Rectal smooth muscle tissue (tissue), 1 donor: ENCODE data around the gene TUBB2A.
"Not testable (repeated sequence)": the region's sequence is repeated elsewhere in the genome, so short reads cannot be mapped to it uniquely, and the experiment has no call there.

Experiments
- H3K27ac ChIP-seq: one replicate; pipeline ENCODE4 v1.7.0; 2013; ENCODE audit warnings: low read depth, low read length, inconsistent platforms
- H3K27me3 ChIP-seq: one replicate; pipeline ENCODE4 v1.7.0; 2013; ENCODE audit warnings: low read length; ENCODE audit not compliant: control insufficient read depth, insufficient read depth
- H3K36me3 ChIP-seq: one replicate; pipeline ENCODE4 v1.7.0; 2013; ENCODE audit warnings: low read length; ENCODE audit not compliant: control insufficient read depth, insufficient read depth
- H3K4me1 ChIP-seq: one replicate; pipeline ENCODE4 v1.7.0; 2013; ENCODE audit warnings: low read length; ENCODE audit not compliant: control insufficient read depth, insufficient read depth
- H3K4me3 ChIP-seq: one replicate; pipeline ENCODE4 v1.7.0; 2013; ENCODE audit warnings: low read length
- H3K9ac ChIP-seq: one replicate; pipeline ENCODE4 v1.7.0; 2013; ENCODE audit warnings: low read length

TUBB2A gene

GRCh38 chr6:3175715-3176402, 18.5 kb upstream of the TUBB2A start:
- Histone ChIP-seq H3K4me1 (no peaks in the 10 kb centered on the region), H3K27me3 (no peaks in the 10 kb centered on the region), H3K9ac (no peak overlapping the region), H3K27ac (no peak overlapping the region), H3K4me3 (no peak overlapping the region), H3K36me3 (no peaks in the 10 kb centered on the region)

- not testable (repeated sequence) for H3K27me3 ChIP-seq, H3K4me3 ChIP-seq, H3K4me1 ChIP-seq, H3K9ac ChIP-seq, H3K36me3 ChIP-seq, H3K27ac ChIP-seq
Measured at GRCh38 chr6:3173636-3174089, 16.3 kb upstream of the TUBB2A start.

- not testable (repeated sequence) for H3K4me3 ChIP-seq, H3K9ac ChIP-seq
Measured at GRCh38 chr6:3172789-3173188, 15.4 kb upstream of the TUBB2A start.

GRCh38 chr6:3171313-3172175, 14.2 kb upstream of the TUBB2A start:
- not testable (repeated sequence) for H3K27ac ChIP-seq, H3K4me3 ChIP-seq, H3K9ac ChIP-seq

More at GRCh38 chr6:3172789-3173188, 15.4 kb upstream of the TUBB2A start:
- not testable (repeated sequence) for H3K4me1 ChIP-seq, H3K36me3 ChIP-seq, H3K27ac ChIP-seq, H3K27me3 ChIP-seq

DNA sequence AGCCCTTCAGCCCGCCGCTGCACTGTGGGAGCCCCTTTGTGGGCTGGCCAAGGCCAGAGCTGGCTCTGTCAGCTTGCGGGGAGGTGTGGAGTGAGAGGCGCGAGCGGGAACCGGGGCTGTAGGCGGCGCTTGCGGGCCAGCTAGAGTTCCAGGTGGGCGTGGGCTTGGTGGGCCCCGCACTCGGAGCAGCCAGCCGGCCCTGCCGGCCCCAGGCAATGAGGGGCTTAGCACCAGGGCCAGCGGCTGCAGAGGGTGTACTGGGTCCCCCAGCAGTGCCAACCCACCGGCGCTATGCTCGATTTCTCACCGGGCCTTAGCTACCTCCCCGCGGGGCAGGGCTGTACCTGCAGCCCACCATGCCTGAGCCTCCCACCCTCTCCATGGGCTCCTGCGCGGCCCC, 13.3 kb upstream of the TUBB2A start:
- not testable (repeated sequence) for H3K4me3 ChIP-seq, H3K27ac ChIP-seq, H3K36me3 ChIP-seq

More at GRCh38 chr6:3171313-3172175, 14.2 kb upstream of the TUBB2A start:
- H3K27me3 ChIP-seq, H3K4me1 ChIP-seq, H3K36me3 ChIP-seq: not testable (repeated sequence)

DNA sequence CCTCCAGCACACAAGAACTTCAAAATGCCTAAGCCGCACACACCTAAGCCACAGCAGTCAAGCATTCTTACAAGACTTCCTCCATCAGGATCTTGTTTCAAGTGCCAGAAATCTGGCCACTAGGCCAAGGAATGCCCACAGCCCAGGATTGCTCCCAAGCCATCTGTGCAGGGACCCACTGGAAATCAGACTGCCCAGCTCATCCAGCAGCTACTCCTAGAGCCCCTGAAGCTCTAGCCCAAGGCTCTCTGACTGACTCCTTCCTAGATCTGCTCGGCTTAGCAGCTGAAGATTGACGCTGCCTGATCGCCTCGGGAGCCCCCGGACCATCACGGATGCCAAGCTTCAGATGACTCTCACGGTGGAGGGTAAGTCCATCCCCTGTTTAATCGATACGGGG, 10.7 kb upstream of the TUBB2A start:
- H3K27ac ChIP-seq, H3K27me3 ChIP-seq, H3K4me1 ChIP-seq, H3K36me3 ChIP-seq, H3K4me3 ChIP-seq, H3K9ac ChIP-seq: not testable (repeated sequence)

More for the DNA sequence above, 13.3 kb upstream of the TUBB2A start:
- H3K4me1 ChIP-seq, H3K9ac ChIP-seq, H3K27me3 ChIP-seq: not testable (repeated sequence)

DNA sequence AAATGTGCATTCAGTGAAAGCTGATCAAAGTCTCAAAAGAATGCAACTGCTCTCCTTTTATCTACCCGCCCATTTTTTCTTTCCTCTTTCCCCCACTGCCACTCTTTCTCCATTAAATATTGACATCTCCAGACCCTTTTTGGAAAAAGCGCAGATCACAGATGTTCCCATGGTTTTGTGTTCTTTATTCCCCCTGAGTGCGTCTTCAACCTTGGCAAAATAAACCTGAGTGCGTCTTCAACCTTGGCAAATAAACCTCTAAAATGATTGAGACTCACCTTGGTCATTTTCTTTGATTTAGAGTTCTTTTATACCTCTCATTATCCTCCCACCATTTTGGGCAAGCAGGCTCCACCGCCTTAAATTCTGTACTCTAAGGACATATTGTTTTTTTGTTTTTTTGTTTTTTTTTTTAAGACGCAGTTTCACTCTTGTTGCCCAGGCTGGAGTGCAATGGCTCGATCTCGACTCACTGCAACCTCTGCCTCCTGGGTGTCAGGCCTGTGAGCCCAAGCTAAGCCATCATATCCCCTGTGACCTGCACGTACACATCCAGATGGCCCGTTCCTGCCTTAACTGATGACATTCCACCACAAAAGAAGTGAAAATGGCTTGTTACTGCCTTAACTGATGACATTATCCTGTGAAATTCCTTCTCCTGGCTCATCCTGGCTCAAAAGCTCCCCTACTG, 9.3 kb upstream of the TUBB2A start:
- not testable (repeated sequence) for H3K27ac ChIP-seq, H3K9ac ChIP-seq, H3K27me3 ChIP-seq, H3K4me3 ChIP-seq, H3K4me1 ChIP-seq, H3K36me3 ChIP-seq

DNA sequence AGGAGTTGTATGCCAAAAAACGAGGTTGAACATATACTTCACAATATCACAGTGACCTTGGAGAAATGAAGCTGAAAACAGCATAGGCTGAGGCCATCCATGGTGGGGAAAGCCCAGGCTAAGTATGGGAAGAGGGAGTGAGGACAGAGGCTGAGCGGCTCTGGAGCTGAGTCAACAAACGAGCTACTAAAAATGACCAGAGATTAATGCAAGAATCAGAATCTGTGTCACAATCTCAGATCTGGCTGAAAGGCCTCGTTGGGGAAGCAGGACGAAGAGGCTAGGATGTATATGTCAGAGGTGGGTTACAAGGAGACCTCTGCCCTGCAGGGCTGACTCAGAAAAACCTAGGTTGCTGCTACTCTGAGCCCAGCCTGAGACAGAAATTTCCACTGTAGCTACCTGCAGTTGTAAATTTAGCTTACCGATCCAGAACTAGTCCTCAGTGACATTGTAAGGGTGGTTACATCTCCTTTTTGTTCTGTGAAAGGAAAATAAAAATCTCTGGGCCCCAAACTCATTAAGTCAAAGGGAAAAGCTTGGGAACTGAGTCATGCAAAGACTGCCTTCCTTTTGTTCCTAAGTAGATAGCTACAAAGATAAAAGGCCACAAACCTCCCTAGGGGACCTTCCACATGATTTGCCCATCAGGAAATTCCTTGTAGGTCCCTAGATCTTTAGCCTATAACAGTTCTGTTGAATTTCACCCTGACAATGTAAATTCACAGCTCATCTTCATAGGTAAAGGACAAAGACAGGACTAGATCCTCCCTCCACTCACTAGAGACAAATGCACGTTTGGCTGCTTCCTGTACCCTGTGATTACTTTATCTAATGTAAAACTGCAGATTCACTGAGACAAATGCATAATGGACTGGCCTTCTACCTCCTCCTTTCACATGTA, 8.5 kb upstream of the TUBB2A start:
- Histone ChIP-seq H3K9ac (no peak overlapping the region), H3K27me3 (no peaks in the 10 kb centered on the region), H3K4me1 (peaks cover 4% of the 10 kb centered on the region), H3K4me3 (no peak overlapping the region), H3K27ac (no peak overlapping the region), H3K36me3 (no peaks in the 10 kb centered on the region)

GRCh38 chr6:3164388-3164787, 7.0 kb upstream of the TUBB2A start:
- Histone ChIP-seq H3K27ac (no peak overlapping the region), H3K4me1 (peaks cover 4% of the 10 kb centered on the region), H3K4me3 (no peak overlapping the region), H3K36me3 (no peaks in the 10 kb centered on the region), H3K9ac (no peak overlapping the region), H3K27me3 (no peaks in the 10 kb centered on the region)

DNA sequence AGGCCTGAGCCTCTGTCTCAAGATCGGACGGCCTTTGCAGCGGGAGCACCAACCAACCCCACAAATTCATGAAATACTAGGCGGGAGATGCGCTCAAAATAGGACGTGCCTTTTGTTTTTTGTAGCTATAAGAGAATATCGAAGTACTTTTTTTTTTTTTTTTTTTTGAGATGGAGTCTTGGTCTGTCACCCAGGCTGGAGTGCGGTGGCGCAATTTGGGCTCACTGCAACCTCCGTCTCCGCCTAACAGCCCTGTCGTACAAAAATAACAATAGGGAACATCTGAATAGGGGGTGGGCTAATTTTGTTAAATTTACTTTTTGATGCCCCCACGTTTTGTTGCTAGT, 5.9 kb upstream of the TUBB2A start:
- Histone ChIP-seq H3K36me3 (no peaks in the 10 kb centered on the region), H3K27ac (no peak overlapping the region), H3K4me3 (peak overlapping the region; percentile 54), H3K27me3 (no peaks in the 10 kb centered on the region), H3K9ac (no peak overlapping the region), H3K4me1 (peaks cover 7% of the 10 kb centered on the region)

GRCh38 chr6:3162565-3163247, 5.4 kb upstream of the TUBB2A start:
- Histone ChIP-seq H3K4me1 (peaks cover 7% of the 10 kb centered on the region), H3K27ac (peak overlapping the region; percentile 93), H3K36me3 (no peaks in the 10 kb centered on the region), H3K27me3 (no peaks in the 10 kb centered on the region), H3K9ac (peak overlapping the region; percentile 83), H3K4me3 (peak overlapping the region; percentile 76)
